HG03095 (cell line): Measurements from ENCODE around the gene CCDC85C.

Source experiments
- ATAC-seq: cut with Tn5 transposase; IDR thresholded peaks from one replicate; pipeline ENCODE4 v1.9.1; 2021; ENCODE audit warnings: moderate library complexity; ENCODE audit not compliant: unreplicated experiment

CCDC85C gene

DNA sequence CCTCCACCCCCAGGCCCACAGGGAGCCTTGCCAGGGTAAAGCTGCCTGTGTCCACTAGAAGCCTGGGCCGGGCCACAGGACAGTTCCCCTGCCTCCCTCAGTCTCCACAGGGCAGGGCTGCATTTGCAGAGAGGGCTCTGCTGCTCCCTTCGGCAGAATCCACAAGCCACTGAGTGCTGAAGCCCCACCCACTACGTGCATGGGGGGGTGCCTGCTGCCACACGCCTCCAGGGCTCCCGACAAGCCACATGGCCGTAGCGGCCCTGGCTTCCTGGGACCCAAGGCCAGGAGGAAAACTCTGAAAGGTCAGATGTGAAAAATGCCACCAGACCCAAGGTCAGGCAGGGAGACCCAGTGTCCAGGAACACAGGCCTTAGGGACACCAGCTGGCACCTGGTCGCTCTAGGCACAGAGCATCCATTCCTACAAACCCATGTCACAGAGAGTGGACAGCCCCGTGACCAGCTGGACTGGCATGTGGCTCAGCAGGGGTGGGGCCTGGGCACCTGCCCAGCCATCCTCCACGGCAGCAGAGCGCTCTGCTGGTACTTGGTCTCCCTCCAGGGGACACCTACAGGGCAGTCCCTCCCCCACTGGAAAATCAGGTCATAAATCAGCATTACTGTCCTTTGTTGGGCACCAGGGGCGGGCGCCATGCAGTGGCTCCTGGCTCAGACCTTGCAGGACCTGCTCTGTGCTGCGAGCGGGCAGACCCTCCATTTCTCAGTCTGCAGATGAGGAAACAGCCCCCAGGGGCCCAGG is 42.9 kb downstream of the CCDC85C start:
- no peak for ATAC-seq

DNA sequence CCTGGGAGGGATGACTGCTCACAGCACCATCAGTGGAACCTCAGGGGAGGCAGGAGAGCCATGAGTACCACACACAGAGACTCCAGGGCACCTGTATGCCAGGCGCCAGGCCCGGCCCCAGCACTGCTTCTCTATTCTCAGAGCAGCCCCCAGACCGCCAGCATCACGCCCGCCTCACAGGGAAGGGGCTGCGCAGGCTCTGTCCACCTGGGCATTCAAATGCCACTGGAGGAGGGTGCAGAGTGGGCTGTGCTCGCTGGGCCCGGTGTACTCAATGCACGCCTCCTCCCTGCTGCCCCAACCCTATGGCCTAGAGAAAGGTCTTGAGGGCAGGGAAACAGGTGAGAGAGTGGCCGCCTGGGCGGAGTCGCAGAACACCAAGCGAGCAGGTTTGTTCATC is 43.6 kb downstream of the CCDC85C start:
- no peak for ATAC-seq

DNA sequence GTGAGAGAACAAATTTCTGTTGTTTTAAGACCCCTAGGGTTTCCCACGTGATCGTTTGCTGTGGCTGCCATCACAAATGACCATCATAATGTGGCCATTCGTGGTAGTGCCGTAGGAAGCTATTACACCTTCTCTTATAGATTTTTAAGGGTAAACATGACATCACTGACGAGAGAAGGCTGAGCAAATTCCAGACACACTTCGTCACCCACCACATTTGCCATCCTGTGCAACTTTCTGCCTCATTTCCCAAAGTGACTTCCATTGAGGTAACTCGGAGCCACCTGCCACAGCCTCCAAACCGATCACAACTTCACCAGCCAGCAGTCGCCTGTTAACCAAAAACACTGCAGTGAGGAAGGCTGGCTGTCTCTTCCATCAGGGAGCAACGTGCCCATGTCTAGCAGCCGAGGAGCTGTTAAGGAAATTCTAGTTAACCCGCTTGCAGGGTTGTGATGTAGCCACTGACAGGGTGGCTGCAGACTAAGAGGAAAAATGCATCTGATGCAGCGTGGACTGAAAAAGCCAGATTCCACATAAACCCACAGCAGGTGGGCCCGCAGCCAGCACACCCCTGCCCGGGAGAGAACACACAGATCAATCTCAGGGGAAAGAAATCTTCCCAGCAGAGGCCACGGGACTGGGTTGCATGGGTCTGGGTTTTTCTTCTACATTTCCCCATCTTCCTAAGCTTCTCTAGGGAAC is 44.6 kb downstream of the CCDC85C start:
- no peak for ATAC-seq

DNA sequence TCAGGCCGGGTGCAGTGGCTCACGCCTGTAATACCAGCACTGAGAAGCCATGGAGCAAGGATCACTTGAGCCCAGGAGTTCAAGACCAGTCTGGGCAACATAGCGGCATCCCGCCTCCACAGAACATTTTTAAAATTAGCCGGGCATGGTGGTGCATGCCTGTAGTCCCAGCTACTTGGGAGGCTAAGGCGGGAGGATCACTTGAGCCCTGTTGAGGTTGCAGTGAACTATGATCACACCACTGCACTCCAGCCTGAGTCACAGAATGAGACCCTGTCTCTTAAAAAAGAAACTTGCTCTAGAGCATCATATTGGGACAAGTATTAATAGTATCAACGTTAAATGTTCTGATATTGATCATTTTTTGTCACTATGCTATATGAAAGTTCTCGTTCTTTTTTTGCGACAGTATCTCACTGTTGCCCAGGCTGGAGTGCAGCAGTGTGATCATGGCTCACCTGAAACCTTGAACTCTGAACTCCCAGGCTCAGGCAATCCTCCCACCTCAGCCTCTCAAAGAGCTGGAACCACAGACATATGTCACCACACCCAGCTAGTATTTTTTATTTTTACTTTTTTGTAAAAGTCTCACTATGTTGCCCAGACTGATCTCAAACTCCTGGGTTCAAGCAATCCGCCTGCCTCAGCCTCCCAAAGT is 47.7 kb downstream of the CCDC85C start:
- no peak for ATAC-seq

DNA sequence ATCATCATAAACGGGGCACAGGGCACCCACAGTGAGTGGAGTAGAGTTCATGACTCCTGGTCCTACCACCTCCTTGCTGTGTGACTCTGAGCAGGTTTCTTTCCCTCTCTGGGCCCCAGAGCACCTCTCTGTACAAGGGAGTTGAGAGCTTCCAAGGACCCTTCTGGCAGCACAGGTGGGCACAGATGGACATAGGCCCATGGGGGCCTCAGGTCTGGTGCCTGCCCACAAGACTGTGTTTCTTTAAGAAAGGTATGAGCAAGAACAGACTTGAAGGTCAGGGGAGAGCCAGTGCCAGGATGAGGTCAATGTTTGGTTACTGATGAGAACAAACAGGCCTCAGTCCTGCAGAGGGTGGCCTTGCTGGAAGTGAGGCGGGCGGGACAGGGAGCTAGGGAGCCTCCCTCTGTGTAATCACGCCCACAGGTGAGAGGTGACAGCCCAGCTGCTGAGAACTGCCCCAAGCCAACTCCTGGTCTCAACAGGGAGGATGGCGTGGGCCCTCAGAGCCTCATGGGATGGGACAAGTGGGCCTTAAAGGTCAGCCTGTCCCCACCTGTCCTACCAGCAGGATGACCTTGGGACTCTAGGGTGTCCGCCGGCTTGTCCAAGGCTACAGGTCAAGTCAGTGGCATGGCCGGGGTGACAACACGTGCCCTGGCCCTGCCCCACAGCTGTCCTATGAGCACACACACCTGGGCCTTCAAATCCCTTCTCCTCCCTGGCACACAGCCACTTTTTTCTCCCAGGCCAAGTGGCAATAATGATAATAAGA is 49.1 kb downstream of the CCDC85C start:
- ATAC-seq = no peak

DNA sequence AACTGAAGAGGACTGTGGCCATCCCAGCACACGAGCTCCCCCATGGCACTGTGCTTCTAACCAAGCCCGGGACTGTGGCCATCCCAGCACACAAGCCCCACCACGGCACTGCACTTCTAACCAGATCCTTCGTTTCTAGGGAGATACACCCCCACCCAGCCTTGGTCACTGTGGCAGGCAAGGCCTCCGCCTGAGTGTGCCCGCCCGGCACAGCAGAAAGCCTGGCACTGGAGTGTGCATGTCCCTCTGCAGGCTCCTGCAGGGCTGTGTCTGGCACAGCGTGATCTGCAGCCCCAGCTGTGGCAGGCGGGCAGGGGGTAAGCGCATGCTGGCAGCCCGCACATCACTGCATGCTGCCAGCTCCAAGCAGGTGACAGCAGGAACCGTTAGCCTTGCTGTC is 49.8 kb downstream of the CCDC85C start:
- no peak for ATAC-seq

DNA sequence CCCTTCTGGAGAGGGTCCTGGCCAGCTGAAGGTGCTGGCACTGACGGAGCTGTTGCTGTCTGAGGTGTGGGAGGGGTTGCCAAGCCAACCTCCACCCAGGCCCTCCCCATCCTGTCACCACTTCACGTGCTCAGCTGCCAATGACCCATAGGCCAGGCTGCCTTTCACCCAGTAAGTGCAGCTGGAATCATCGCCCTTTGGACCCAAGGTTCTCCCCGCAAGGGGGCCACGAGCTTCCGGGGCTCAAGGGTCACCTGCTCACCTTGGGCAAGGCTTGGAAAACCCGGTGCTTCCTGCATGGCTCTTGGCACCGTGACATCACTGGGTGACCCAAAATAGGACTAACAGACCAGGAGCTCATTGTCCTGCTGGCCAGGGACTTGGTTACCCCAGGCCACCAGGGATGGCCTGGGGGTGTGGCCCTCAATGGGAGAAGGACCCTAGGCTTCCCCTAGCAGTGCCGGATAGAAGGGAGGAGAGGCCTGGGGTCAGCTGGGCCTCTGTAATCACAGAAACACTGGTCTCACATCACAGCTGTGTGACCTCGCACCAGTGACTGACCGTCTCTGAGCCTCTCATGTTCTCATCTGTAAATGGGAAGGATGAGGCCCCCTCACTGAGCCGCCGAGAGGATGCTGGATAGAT is 51.3 kb downstream of the CCDC85C start:
- ATAC-seq = no peak

DNA sequence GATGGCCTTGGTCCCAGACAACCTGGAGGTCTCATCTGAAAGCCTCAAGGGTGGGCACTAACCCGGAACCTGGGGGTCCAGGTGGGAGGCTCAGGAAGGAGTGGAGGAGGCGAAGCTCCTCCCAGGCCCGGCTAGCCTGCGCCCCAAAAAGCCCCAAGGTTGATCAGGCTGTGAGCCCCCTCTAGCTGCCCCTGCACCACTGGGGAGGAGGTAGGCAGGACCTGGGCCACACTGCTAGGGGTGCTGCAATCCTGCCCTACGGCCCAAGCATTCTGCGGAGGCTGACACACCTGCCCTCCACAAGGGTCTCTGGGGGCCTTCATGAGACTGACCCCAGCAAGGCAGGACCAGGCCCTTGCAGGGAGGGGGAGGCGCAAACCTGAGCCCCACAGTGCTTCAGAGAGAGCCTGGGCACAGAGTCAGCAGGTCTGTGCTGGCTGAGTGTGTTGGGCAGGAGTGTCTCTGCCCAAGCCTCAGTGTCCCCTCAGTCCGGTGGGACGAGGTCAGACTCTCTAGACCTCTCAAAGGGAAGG is 51.9 kb downstream of the CCDC85C start:
- ATAC-seq = no peak

DNA sequence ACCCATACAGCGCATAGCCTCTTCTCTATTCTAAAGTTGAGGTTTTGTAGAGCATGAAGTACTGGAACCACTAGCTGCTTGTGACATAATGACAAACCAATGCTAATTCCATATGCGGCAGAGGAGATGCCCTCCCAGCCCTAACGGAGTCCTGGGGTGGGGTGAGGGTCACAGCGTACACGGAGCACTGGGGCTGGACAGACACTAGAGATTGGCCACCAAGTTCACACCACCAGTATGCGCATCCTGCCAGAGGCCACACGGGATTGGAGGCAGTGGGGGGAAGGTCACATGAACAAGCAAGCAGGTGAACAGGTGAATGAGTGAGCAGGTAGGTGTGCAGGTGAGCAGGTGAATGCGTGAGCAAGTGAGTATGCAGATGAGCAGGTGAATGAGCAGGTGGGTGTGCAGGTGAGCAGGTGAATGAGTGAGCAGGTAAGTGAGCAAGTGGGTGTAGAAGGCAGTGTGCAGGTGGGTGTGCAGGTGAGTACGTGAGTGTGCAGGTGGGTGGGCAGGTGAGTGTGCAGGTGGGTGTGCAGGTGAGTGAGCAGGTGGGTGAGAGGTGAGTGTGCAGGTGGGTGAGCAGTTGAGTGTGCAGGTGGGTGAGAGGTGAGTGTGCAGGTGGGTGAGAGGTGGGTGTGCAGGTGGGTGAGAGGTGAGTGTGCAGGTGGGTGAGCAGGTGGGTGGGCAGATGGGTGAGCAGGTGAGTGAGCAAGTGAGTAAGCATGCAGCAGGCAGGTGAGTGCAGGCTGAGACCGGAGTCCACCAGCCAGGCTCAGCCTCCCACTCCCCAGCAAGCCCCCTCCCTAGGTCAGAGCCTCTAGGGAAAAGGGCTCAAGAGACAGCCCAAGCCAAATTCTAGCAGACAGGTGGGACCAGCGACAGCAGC is 52.7 kb downstream of the CCDC85C start:
- no peak for ATAC-seq

DNA sequence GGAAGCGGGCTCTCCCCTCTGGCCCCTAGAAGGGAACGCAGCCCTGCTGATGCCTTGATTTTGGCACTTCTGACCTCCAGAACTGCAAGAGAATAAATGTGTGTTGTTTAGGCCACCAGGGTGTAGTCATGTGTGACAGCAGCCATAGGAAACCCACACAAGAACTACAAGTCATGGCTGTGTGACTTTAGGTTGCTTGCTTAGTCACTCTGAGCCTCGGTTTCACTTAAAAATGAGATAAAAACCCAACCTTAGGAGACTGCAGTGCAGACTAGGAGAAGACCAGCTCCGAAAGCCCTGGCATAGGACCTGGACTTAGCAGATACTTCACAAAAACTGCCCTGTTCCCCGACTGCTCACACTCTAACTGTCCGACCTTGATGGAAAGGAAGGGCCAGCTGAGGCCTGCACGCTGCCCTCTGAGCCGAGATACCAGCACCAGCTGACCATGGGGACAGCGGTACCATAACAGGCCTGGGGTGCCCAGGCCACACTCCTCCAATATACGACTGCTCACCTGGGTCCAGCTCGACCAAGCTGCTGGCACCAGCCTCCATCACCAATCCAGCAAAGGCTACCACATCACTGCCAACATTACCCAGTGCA is 53.5 kb downstream of the CCDC85C start:
- no peak for ATAC-seq

DNA sequence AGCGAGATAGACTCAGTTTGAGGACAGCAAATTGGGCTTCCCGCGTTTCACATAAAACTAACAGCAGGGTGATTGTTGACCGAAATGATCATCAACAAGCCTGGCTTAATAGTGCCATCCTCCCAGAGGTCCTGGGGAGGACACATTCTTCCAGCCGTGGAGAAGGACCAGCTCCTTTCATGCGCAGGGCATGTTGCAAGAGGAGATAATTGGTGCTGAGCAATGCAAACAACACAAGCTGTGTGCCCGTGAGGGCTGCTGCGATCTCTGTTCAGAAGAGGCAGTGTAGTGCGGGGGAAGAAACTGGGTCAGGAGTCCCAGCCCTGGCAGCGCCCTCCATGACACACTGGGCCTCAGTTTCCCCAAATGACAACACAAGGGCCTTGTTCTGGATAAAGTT is 54.3 kb downstream of the CCDC85C start:
- ATAC-seq = no peak

DNA sequence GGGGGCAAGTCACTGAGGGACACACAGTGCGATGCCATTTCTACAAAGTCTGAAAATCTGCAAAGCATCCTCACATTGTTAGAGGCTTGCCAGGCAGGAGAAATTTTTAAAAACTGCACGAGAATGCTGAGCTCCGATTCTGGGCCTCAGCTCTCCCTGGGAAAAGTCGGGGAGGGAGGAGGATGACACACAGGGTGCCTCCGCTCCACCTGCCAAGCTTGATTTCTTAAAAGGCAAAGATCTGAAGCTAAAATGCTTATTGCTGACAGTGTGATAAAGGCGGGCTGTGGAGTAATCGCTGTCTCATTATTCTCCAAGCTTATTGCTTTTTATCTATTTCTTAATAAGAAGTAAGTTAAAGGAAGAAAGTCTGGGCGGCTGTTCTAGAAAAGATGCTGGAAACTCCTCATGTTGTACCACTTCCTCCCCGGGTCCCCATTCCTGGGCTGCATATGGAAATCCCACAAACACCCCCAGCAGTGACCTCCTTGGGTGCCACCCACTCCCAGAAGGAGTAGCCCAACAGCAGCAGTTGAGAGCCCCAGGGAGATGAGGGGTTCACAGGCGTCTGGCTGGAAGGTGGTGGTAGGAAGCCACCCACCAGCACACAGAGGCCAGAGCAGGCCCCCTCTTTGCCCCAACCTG is 55.0 kb downstream of the CCDC85C start:
- ATAC-seq = no peak

DNA sequence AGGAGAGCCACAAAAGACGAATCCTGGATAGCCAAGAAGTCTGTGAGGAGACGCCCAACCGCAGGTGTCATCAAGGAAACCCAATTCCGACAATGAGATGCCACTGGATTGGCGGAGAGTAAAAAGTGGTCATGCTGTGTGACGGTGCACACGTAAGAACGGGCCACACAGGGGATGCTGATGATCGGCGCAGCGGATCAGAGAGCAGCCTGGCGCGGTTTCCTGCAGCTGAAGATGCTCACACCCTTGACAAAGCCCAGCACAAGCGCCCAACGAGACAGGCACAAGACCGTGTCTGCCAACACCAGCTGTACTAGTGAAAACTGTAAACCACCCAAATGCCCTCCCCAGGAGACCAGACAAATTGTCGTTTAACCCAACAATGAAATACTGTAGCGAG is 55.8 kb downstream of the CCDC85C start:
- no peak for ATAC-seq

DNA sequence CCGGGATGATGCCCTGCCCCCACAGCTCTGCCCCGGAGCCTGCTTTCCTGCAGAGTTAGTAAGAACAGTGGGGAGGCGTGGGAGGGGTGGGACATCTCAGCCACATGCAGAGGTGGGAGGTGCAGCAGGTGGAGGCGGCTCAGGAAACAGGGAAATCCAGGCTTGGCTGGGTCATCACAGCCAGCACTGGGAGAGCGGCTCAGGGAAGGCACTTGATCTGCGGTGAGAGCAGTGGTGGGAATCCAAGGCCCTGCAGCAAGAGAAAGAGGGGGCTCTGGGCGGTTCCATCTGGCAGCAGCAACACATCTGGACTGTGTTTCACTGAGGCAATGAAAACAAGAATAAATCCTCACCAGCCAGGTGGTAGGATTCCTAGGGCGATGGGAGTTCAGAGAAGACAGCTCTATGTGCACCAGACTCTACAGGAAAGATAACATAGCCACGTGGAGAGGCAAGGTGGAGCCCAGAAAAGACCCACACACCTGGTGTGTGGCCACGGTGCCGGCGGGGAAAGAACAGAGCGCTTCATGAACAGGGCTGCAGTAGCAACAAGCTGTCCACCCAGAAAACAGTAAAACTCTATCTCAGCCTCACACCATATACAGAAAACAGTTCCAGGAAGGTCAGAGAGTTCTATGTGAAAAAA is 57.6 kb downstream of the CCDC85C start:
- ATAC-seq = no peak

DNA sequence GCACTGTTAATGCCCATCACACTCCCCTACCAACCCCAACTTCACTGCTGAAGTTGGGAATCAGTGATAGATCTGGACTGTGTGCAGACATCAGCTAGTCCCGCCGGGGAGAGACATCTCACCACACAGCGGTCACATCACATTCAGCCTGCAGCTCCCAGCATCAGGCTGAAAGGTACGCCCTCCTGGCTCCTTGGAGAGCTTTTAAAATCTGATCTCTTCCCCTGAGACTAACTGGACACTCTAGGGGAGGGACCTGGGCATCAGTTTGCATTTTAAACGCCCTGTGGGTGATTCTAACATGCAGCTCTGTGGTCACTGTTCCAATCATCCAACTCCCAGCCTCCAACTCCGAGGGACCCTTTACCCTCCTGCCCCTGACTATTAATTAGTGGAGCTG is 58.4 kb downstream of the CCDC85C start:
- no peak for ATAC-seq

DNA sequence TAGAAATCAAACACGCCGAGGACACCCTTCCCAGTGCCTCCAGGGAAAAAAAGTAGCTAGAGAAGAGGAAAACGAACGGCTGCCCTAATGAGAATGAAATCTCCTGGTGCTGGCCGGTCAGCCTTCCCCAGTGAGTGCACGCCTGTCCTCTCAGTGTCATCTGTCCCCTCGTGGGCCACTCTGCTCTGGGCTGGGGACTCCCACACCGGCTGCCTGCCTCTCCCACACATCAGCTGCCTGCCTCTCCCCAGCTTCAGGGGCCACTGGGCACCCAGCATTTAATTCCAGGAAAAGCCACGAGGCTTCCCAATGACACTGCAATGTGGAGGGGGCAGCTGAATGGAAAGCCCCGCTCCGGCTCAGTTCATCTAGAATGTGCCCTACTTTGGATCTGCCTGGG is 59.0 kb downstream of the CCDC85C start:
- ATAC-seq = no peak

DNA sequence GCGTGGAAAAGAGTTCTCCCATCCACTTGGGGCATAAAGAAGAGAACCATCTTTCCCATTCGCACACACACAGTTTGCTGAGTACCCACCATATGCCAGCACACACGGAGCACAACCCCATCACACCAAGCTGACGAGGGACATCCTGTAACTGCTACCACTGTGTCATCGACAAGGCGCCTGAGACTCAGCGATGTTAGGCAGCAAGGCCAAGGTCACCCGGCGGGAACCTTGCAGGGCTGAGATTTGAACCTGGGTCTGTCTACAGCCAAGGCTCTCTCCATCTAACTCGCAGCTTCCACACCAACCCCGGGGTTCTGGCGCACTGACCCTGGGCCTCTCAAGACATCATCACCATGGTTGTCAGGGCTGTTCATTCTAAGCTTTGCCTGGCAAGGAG is 60.0 kb downstream of the CCDC85C start:
- ATAC-seq = no peak

DNA sequence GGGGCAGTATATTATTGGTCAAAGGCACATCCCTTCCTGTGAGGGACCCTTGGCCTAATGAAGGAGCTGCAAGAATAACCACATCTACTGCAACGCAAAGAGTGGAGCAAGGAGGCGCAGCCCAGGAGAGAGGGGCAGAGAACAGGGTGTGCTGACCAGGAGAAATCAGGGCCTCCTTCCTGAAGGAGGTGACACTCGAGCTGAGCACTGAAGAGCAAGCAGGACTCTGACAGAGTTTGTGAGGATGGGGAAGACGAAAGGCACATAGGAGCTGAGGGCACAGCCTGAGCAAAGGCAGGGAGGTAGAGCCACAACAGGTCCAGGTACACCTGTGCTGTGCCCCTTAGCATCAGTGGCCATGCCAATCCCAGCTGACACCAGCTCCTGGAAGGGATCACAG is 60.6 kb downstream of the CCDC85C start:
- no peak for ATAC-seq
